Subcutaneous abdominal adipose tissue (tissue), 5 donors: ENCODE data around the gene UNC79.
"Not testable (repeated sequence)": the region's sequence is repeated elsewhere in the genome, so short reads cannot be mapped to it uniquely, and the experiment has no call there.

Source experiments
- H3K27ac ChIP-seq: one replicate; pipeline ENCODE4 v1.7.0; 2013; ENCODE audit warnings: low read depth, mild to moderate bottlenecking, inconsistent platforms, low read length, moderate library complexity
- H3K27me3 ChIP-seq, 5 donors: one replicate each; pipeline ENCODE4 v1.7.0; 2013; ENCODE audit warnings: low read length in 5 of 5, inconsistent platforms in 1 of 5; ENCODE audit not compliant: control insufficient read depth in 5 of 5, insufficient read depth in 4 of 5
- H3K36me3 ChIP-seq, 5 donors: one replicate each; pipeline ENCODE4 v1.7.0; 2013; ENCODE audit warnings: low read length in 5 of 5; ENCODE audit not compliant: control insufficient read depth in 5 of 5, insufficient read depth in 5 of 5
- H3K4me1 ChIP-seq, 5 donors: one replicate each; pipeline ENCODE4 v1.7.0; 2013; ENCODE audit warnings: low read length in 5 of 5, mild to moderate bottlenecking in 3 of 5, moderate library complexity in 1 of 5; ENCODE audit not compliant: control insufficient read depth in 5 of 5, insufficient read depth in 5 of 5
- H3K4me3 ChIP-seq, 5 donors: one replicate each; pipeline ENCODE4 v1.7.0; 2013; ENCODE audit warnings: low read length in 5 of 5, low read depth in 1 of 5
- H3K9ac ChIP-seq, 5 donors: one replicate each; pipeline ENCODE4 v1.7.0; 2013; ENCODE audit warnings: low read length in 5 of 5, mild to moderate bottlenecking in 4 of 5, moderate library complexity in 3 of 5
- H3K9me3 ChIP-seq, 5 donors: one replicate each; pipeline ENCODE4 v1.7.0; 2013; ENCODE audit warnings: low read length in 5 of 5; ENCODE audit not compliant: control insufficient read depth in 5 of 5
- donor health status: healthy.
- donor health status: healthy.
- donor health status: healthy.
- donor health status: healthy.
- donor health status: healthy.

The UNC79 gene

GRCh38 chr14:93426750-93427149 is 4.0 kb upstream of the UNC79 start:
- Histone ChIP-seq H3K36me3 (no peaks in the 10 kb centered on the region), H3K9me3 (peaks cover 0 to 23% (median 17%) of the 10 kb centered on the region in 5 donors), H3K4me3 (peak overlapping the region in 1 of 5 donors; percentile 2)

GRCh38 chr14:93431036-93431670 is 414 bp downstream of the UNC79 start:
- Histone ChIP-seq H3K9ac (no peak overlapping the region), H3K36me3 (no peaks in the 10 kb centered on the region), H3K4me1 (peaks cover 0 to 10% (median 0%) of the 10 kb centered on the region in 5 donors), H3K9me3 (peaks cover 0 to 15% (median 8%) of the 10 kb centered on the region in 5 donors), H3K27ac (no peak overlapping the region), H3K27me3 (peaks cover 12 to 17% (median 15%) of the 10 kb centered on the region in 5 donors), H3K4me3 (peak overlapping the region in 1 of 5 donors; percentile 54)

More at GRCh38 chr14:93426750-93427149, 4.0 kb upstream of the UNC79 start:
- no peak overlapping the region for H3K9ac ChIP-seq
- H3K27ac ChIP-seq: no peak overlapping the region
- peaks cover 0 to 10% (median 0%) of the 10 kb centered on the region in 5 donors for H3K4me1 ChIP-seq
- peaks cover 12 to 15% (median 13%) of the 10 kb centered on the region in 5 donors for H3K27me3 ChIP-seq

- no peaks in the 10 kb centered on the region for H3K9me3 ChIP-seq
- no peaks in the 10 kb centered on the region for H3K4me1 ChIP-seq
- H3K27ac ChIP-seq: no peak overlapping the region
- no peak overlapping the region for H3K4me3 ChIP-seq
- H3K27me3 ChIP-seq: no peaks in the 10 kb centered on the region
- H3K9ac ChIP-seq: no peak overlapping the region
- no peaks in the 10 kb centered on the region for H3K36me3 ChIP-seq
These were observed 23.5 kb downstream of the UNC79 start for GRCh38 chr14:93454224-93454623.

GRCh38 chr14:93456356-93456755 is 25.6 kb downstream of the UNC79 start:
- no peak overlapping the region for H3K9ac ChIP-seq
- H3K4me3 ChIP-seq: no peak overlapping the region
- no peaks in the 10 kb centered on the region for H3K36me3 ChIP-seq
- no peak overlapping the region for H3K27ac ChIP-seq
- no peaks in the 10 kb centered on the region for H3K27me3 ChIP-seq
- no peaks in the 10 kb centered on the region for H3K4me1 ChIP-seq
- no peaks in the 10 kb centered on the region for H3K9me3 ChIP-seq

GRCh38 chr14:93458234-93458633 is 27.5 kb downstream of the UNC79 start:
- Histone ChIP-seq H3K4me1 (no peaks in the 10 kb centered on the region), H3K9ac (no peak overlapping the region), H3K27me3 (no peaks in the 10 kb centered on the region), H3K36me3 (no peaks in the 10 kb centered on the region), H3K9me3 (no peaks in the 10 kb centered on the region), H3K4me3 (no peak overlapping the region), H3K27ac (no peak overlapping the region)

GRCh38 chr14:93462479-93462878 is 31.7 kb downstream of the UNC79 start:
- Histone ChIP-seq H3K4me1 (no peaks in the 10 kb centered on the region), H3K27me3 (no peaks in the 10 kb centered on the region), H3K27ac (no peak overlapping the region), H3K9me3 (no peaks in the 10 kb centered on the region), H3K4me3 (no peak overlapping the region), H3K36me3 (no peaks in the 10 kb centered on the region), H3K9ac (no peak overlapping the region)

- Histone ChIP-seq H3K27me3 (no peaks in the 10 kb centered on the region), H3K4me3 (no peak overlapping the region), H3K4me1 (no peaks in the 10 kb centered on the region), H3K27ac (no peak overlapping the region), H3K36me3 (no peaks in the 10 kb centered on the region), H3K9me3 (no peaks in the 10 kb centered on the region), H3K9ac (no peak overlapping the region)
These were observed 33.5 kb downstream of the UNC79 start for GRCh38 chr14:93464271-93464670.

- no peak overlapping the region for H3K27ac ChIP-seq
- H3K27me3 ChIP-seq: peaks cover 0 to 5% (median 0%) of the 10 kb centered on the region in 5 donors
- H3K9me3 ChIP-seq: no peaks in the 10 kb centered on the region
- no peaks in the 10 kb centered on the region for H3K4me1 ChIP-seq
- H3K36me3 ChIP-seq: no peaks in the 10 kb centered on the region
- no peak overlapping the region for H3K9ac ChIP-seq
- H3K4me3 ChIP-seq: no peak overlapping the region
These were observed 44.7 kb downstream of the UNC79 start for GRCh38 chr14:93475471-93475870.

- H3K27me3 ChIP-seq: peaks cover 0 to 5% (median 0%) of the 10 kb centered on the region in 5 donors
- no peaks in the 10 kb centered on the region for H3K36me3 ChIP-seq
- H3K4me1 ChIP-seq: no peaks in the 10 kb centered on the region
- no peak overlapping the region for H3K27ac ChIP-seq
- H3K9ac ChIP-seq: no peak overlapping the region
- H3K4me3 ChIP-seq: no peak overlapping the region
- H3K9me3 ChIP-seq: no peaks in the 10 kb centered on the region
These were observed 45.6 kb downstream of the UNC79 start for GRCh38 chr14:93476305-93476704.

- not testable (repeated sequence) for H3K27ac ChIP-seq, H3K9ac ChIP-seq, H3K36me3 ChIP-seq, H3K27me3 ChIP-seq, H3K9me3 ChIP-seq, H3K4me3 ChIP-seq
- peaks cover 0 to 11% (median 0%) of the 10 kb centered on the region in 5 donors for H3K4me1 ChIP-seq
These were observed 48.3 kb downstream of the UNC79 start for GRCh38 chr14:93479074-93479473.
